ENCODE data around the gene LPIN1. TPM values are rescaled to one million over a fixed set of nuclear protein-coding genes. Genes with fewer than 3 reads are reported as not detected.
A peak's percentile ranks its signal among the peaks of the same experiment; 100 is the strongest.
"Not testable (repeated sequence)": the region's sequence is repeated elsewhere in the genome, so short reads cannot be mapped to it uniquely, and the experiment has no call there.

LPIN1 gene
- total RNA-seq, 1 experiment from 2014 or later, result 38.5 TPM

DNA sequence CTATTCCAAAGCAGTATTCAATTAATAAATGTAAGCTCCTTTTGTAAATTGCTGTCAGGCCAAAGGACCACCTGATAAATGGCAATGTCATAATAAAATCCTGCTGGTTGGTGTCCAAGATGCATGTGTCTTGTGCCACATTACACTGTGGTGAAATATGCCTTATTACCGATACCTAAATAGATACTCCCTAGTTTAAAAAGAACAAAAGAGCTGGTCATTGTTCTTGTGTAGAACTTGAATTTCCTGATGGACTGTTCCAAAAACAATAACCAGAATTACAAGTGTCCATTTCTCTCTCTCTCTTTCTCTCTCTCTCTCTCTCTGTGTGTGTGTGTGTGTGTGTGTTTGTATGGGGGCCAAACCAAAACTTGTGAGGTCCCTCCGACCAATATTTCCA is 13.8 kb upstream of the LPIN1 start:
- intact Hi-C loops (cut with micrococcal nuclease; ENCODE audit: unreplicated experiment), result no loop called here
- no TSS peak for BruUV-seq (replicated peaks)
- Histone ChIP-seq H3K27ac (ENCODE audit: low read depth, low read length, poor library complexity, severe bottlenecking) (no peak overlapping the region), H3K27me3 (replicated peaks; ENCODE audit: insufficient read depth, low read depth, low read length, poor library complexity) (no peaks in the 10 kb centered on the region), H3K9me3 (ENCODE audit: low read depth, low read length, poor library complexity, severe bottlenecking) (no peaks in the 10 kb centered on the region), H3K4me1 (ENCODE audit: insufficient read depth, low read length, poor library complexity, severe bottlenecking) (no peaks in the 10 kb centered on the region), H3K36me3 (ENCODE audit: insufficient read depth, low read length, poor library complexity, severe bottlenecking) (no peaks in the 10 kb centered on the region), H3K4me3 (ENCODE audit: low read depth, low read length, poor library complexity, severe bottlenecking) (no peak overlapping the region)
- no peak for DNase-seq (ENCODE audit: low spot score)
- CTCF ChIA-PET, result no interaction called here
- TF ChIP-seq EZH2 (IDR thresholded peaks at IDR 0.05; ENCODE audit: borderline replicate concordance, low read depth, low read length, poor library complexity, severe bottlenecking) (no peak), CTCF (conservative IDR thresholded peaks at IDR 0.05; ENCODE audit: low read depth, low read length) (no peak)
- POLR2A ChIA-PET (ENCODE audit: low non-redundant PET), result no interaction called here

DNA sequence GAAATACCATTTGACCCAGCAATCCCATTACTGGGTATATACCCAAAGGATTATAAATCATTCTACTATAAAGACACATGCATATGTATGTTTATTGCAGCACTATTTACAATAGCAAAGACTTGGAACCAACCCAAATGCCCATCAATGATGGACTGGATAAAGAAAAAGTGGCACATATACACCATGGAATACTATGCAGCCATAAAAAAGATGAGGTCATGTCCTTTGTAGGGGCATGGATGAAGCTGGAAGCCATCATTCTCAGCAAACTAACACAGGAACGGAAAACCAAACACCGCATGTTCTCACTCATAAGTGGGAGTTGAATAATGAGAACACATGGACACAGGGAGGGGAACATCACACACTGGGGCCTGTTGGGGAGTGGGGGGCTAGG is 8.6 kb upstream of the LPIN1 start:
- intact Hi-C loops (cut with micrococcal nuclease; ENCODE audit: unreplicated experiment), result loop anchor here (1.0 kb wide), 1 partner anchor 41 kb away; no protein-coding TSS in a partner anchor
- H3K9me3 ChIP-seq (ENCODE audit: low read depth, low read length, poor library complexity, severe bottlenecking); DNase-seq (ENCODE audit: low spot score); H3K27me3 ChIP-seq (replicated peaks; ENCODE audit: insufficient read depth, low read depth, low read length, poor library complexity); H3K4me3 ChIP-seq (ENCODE audit: low read depth, low read length, poor library complexity, severe bottlenecking); BruUV-seq (replicated peaks); H3K4me1 ChIP-seq (ENCODE audit: insufficient read depth, low read length, poor library complexity, severe bottlenecking); H3K36me3 ChIP-seq (ENCODE audit: insufficient read depth, low read length, poor library complexity, severe bottlenecking); H3K27ac ChIP-seq (ENCODE audit: low read depth, low read length, poor library complexity, severe bottlenecking); POLR2A ChIA-PET (ENCODE audit: low non-redundant PET): not testable (repeated sequence)
- CTCF ChIA-PET, result interaction anchor here (0.6 kb wide), 1 partner anchor 589 kb away, joined by 8 read pairs; no protein-coding TSS in a partner anchor

GRCh38 chr2:11738589-11739436 is 7.6 kb upstream of the LPIN1 start:
- no peak overlapping the region for H3K4me3 ChIP-seq (ENCODE audit: low read depth, low read length, poor library complexity, severe bottlenecking)
- TF ChIP-seq EZH2 (IDR thresholded peaks at IDR 0.05; ENCODE audit: borderline replicate concordance, low read depth, low read length, poor library complexity, severe bottlenecking), result no peak
- TF ChIP-seq CTCF (conservative IDR thresholded peaks at IDR 0.05; ENCODE audit: low read depth, low read length), result peak; percentile 52
- intact Hi-C loops (cut with micrococcal nuclease; ENCODE audit: unreplicated experiment), result loop anchor here (1.0 kb wide), 1 partner anchor 40 kb away; no protein-coding TSS in a partner anchor
- H3K9me3 ChIP-seq (ENCODE audit: low read depth, low read length, poor library complexity, severe bottlenecking), result no peaks in the 10 kb centered on the region
- POLR2A ChIA-PET (ENCODE audit: low non-redundant PET), result no interaction called here
- H3K4me1 ChIP-seq (ENCODE audit: insufficient read depth, low read length, poor library complexity, severe bottlenecking), result peaks cover 6% of the 10 kb centered on the region
- peak; percentile 60 for DNase-seq (ENCODE audit: low spot score)
- CTCF ChIA-PET, result interaction anchor here (0.6 to 1.1 kb wide), 2 partner anchors 41 to 590 kb away, joined by 4 to 8 read pairs; no protein-coding TSS in a partner anchor
- H3K27me3 ChIP-seq (replicated peaks; ENCODE audit: insufficient read depth, low read depth, low read length, poor library complexity), result no peaks in the 10 kb centered on the region
- BruUV-seq (replicated peaks), result no TSS peak
- no peak overlapping the region for H3K27ac ChIP-seq (ENCODE audit: low read depth, low read length, poor library complexity, severe bottlenecking)
- H3K36me3 ChIP-seq (ENCODE audit: insufficient read depth, low read length, poor library complexity, severe bottlenecking), result no peaks in the 10 kb centered on the region
